Measurements from ENCODE around the gene PPME1. TPM values are rescaled to one million over a fixed set of nuclear protein-coding genes. Genes with fewer than 3 reads are reported as not detected.

The PPME1 gene
- total RNA-seq, 2 donors from 2014 or later, result 41.1 to 45.7 TPM

DNA sequence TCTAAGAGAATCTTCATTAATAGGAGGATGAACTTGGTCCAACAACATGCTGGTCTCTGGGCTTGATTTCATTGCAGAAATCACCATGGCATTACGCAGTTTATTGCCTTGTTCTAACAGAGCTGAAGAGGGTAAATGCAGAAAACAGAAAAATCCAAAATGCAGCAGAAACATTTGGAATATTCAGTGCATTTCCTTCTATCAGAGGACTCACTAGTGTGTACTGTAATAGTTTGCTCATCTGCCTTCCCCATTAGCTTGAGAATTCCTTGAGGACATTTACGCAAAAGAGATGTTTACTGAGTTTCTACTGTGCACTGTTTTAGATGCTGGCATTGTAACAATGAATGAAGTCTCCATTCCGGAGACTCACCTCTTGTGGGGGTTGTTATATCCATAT is 37.7 kb upstream of the PPME1 start:
- Histone ChIP-seq H3K4me1 (replicated peaks) (no peaks in the 10 kb centered on the region), H3K27ac (no peak overlapping the region), H3K9me3 (no peaks in the 10 kb centered on the region), H3K36me3 (no peaks in the 10 kb centered on the region), H3K27me3 (replicated peaks; ENCODE audit: insufficient read depth) (no peaks in the 10 kb centered on the region), H3K4me3 (no peak overlapping the region)
- TF ChIP-seq POLR2A (IDR thresholded peaks at IDR 0.05) (no peak), POLR2AphosphoS5 (IDR thresholded peaks at IDR 0.05) (no peak)
- TF ChIP-seq, protein P1, sequence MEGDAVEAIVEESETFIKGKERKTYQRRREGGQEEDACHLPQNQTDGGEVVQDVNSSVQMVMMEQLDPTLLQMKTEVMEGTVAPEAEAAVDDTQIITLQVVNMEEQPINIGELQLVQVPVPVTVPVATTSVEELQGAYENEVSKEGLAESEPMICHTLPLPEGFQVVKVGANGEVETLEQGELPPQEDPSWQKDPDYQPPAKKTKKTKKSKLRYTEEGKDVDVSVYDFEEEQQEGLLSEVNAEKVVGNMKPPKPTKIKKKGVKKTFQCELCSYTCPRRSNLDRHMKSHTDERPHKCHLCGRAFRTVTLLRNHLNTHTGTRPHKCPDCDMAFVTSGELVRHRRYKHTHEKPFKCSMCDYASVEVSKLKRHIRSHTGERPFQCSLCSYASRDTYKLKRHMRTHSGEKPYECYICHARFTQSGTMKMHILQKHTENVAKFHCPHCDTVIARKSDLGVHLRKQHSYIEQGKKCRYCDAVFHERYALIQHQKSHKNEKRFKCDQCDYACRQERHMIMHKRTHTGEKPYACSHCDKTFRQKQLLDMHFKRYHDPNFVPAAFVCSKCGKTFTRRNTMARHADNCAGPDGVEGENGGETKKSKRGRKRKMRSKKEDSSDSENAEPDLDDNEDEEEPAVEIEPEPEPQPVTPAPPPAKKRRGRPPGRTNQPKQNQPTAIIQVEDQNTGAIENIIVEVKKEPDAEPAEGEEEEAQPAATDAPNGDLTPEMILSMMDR (IDR thresholded peaks at IDR 0.05), result no peak
- 87% methylated on average over 3 of the region's 3 CpGs for WGBS
- intact Hi-C loops (cut with DNase I), result no loop called here
- DNase-seq (ENCODE audit: low spot score), result no peak

DNA sequence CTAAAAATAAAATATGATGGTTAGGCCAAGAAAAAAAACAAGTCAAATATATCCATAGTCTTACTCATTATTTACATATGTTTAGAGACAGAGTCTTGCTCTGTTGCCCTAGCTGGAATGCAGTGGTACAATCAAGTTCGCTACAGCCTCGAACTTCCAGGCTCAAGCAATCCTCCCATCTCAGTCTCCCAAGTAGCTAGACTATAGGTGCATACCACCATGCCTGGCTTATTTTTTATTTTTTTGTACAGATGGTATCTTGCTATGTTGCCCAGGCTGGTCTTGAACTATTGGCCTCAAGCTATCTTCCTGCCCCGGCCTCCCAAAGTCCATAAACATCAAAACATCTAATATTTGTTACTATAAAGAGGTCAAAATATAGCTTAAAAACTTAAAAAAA is 36.4 kb upstream of the PPME1 start:
- intact Hi-C loops (cut with DNase I), result no loop called here

DNA sequence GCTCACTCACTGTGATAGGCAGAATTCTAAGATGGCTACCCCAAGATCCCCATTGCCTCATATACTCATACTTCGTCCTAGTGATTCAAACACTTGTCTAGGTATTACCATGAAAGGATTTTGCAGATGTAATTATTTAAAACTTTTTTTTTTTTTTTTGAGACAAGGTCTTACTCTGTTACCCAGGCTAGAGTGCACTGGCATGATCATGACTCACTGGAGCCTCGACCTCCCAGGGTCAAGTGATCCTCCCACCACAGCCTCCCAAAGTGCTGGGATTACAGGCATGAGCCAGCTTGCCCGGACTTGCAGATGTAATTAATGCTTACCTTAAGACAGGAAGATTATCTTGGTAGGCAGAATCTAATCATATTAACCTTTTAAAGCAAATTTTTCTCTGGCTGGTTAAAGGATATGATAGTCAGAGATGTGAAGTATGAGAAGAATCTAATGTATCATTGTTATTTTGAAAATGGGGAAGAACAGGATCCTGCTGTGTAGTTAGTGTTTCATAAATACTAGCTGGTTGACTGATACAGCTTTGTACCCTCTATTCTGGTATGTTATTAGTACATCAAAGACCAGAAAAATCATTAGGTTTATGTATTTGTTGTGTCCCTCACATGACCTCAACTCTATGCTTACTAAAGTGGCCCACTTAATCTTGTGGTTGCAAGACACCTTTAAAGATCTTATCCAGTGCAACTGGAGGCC is 35.8 kb upstream of the PPME1 start:
- no peak overlapping the region for H3K27ac ChIP-seq
- WGBS, result 92% methylated on average over 3 of the region's 3 CpGs
- TF ChIP-seq, protein P1 (IDR thresholded peaks at IDR 0.05), result no peak
- TF ChIP-seq POLR2AphosphoS5 (IDR thresholded peaks at IDR 0.05) (no peak), POLR2A (IDR thresholded peaks at IDR 0.05) (no peak)
- no peaks in the 10 kb centered on the region for H3K36me3 ChIP-seq
- H3K9me3 ChIP-seq, result no peaks in the 10 kb centered on the region
- intact Hi-C loops (cut with DNase I), result no loop called here
- no peak for DNase-seq (ENCODE audit: low spot score)
- no peak overlapping the region for H3K4me3 ChIP-seq
- H3K27me3 ChIP-seq (replicated peaks; ENCODE audit: insufficient read depth), result no peaks in the 10 kb centered on the region
- peaks cover 8% of the 10 kb centered on the region for H3K4me1 ChIP-seq (replicated peaks)

More for the DNA sequence above, 36.4 kb upstream of the PPME1 start:
- Histone ChIP-seq H3K36me3 (no peaks in the 10 kb centered on the region), H3K4me3 (no peak overlapping the region), H3K9me3 (no peaks in the 10 kb centered on the region), H3K27ac (no peak overlapping the region), H3K4me1 (replicated peaks) (peaks cover 8% of the 10 kb centered on the region), H3K27me3 (replicated peaks; ENCODE audit: insufficient read depth) (no peaks in the 10 kb centered on the region)
- TF ChIP-seq POLR2A (IDR thresholded peaks at IDR 0.05) (no peak), POLR2AphosphoS5 (IDR thresholded peaks at IDR 0.05) (no peak)
- TF ChIP-seq, protein P1 (IDR thresholded peaks at IDR 0.05), result no peak
- 99% methylated on average over 3 of the region's 3 CpGs for WGBS
- no peak for DNase-seq (ENCODE audit: low spot score)

DNA sequence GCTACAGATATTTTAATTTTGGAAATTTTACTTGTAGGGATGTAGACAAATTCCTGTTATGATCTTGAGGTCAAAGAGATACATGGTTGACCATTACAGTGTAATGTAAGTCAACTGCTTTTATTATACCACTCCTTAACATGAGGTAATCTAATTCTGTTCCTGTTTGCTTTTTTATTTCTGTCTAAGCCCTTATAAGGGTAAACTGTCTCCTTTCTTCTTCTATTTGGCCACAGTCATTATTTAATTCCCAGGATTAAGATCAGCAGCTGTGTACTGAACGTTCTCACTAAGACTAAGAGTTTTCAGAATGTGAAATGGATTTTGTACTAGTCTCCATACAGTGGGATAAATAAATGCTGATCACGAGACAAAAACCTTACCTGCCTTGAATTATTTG is 33.1 kb upstream of the PPME1 start:
- Histone ChIP-seq H3K4me3 (no peak overlapping the region), H3K36me3 (no peaks in the 10 kb centered on the region), H3K9me3 (no peaks in the 10 kb centered on the region), H3K27ac (peak overlapping the region; percentile 66 to 80), H3K27me3 (replicated peaks; ENCODE audit: insufficient read depth) (no peaks in the 10 kb centered on the region), H3K4me1 (replicated peaks) (peaks cover 18% of the 10 kb centered on the region)
- WGBS, result 33% methylated on average over 2 of the region's 2 CpGs
- no peak for DNase-seq (ENCODE audit: low spot score)
- intact Hi-C loops (cut with DNase I), result no loop called here
- TF ChIP-seq POLR2AphosphoS5 (IDR thresholded peaks at IDR 0.05) (no peak), POLR2A (IDR thresholded peaks at IDR 0.05) (no peak)
- TF ChIP-seq, protein P1 (IDR thresholded peaks at IDR 0.05), result no peak

DNA sequence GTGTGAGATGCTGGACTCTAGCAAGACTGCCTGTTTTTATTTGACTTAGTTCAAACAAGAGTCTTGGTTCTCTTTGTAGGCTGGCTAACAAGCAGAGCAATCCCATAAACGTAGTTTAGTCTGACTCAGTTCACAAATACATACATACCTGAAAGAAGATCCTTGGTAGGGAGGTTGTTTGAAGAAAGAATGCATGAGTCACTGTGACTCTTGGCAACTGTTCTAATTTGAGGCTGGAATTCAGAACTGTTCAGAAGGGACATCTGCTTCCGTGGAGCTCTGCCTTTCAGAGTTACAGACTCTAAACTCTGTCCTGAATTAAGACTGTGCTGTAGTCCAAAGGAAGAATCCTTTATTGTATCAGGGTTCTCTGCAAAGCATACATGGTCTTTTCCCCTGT is 32.5 kb upstream of the PPME1 start:
- intact Hi-C loops (cut with DNase I), result no loop called here
- Histone ChIP-seq H3K4me1 (replicated peaks) (peaks cover 18% of the 10 kb centered on the region), H3K27me3 (replicated peaks; ENCODE audit: insufficient read depth) (no peaks in the 10 kb centered on the region), H3K36me3 (no peaks in the 10 kb centered on the region), H3K27ac (peak overlapping the region; percentile 66 to 80), H3K9me3 (no peaks in the 10 kb centered on the region), H3K4me3 (no peak overlapping the region)
- peak; percentile 89 for DNase-seq (ENCODE audit: low spot score)
- 9% methylated on average over 2 of the region's 2 CpGs for WGBS
- TF ChIP-seq POLR2AphosphoS5 (IDR thresholded peaks at IDR 0.05), result peak; percentile 98
- TF ChIP-seq POLR2A (IDR thresholded peaks at IDR 0.05), result no peak
- TF ChIP-seq, protein P1 (IDR thresholded peaks at IDR 0.05), result no peak

All from prostate gland (tissue), 2 donors.